NB4 (cell line): ENCODE measurements around the gene BCO2.

Experiments
- CTCF ChIP-seq: IDR thresholded peaks from one replicate; pipeline ENCODE4 v1.5.1; 2012; ENCODE audit warnings: low read depth, low read length
- MAX ChIP-seq: IDR thresholded peaks from 2 replicates; pipeline ENCODE4 v1.6.1; 2011; ENCODE audit warnings: low read depth, low read length
- MYC ChIP-seq: IDR thresholded peaks from 2 replicates; pipeline ENCODE4 v1.6.1; 2011; ENCODE audit warnings: low read depth, low read length
- POLR2A ChIP-seq: IDR thresholded peaks from 2 replicates; pipeline ENCODE4 v1.6.1; 2011; ENCODE audit warnings: mild to moderate bottlenecking; ENCODE audit not compliant: insufficient read length; ENCODE audit errors: extremely low read depth

GRCh38 chr11:112216561-112217105, 41.3 kb downstream of the BCO2 start:
- TF ChIP-seq CTCF: no peak
- TF ChIP-seq POLR2A: no peak
- TF ChIP-seq MYC: no peak
- TF ChIP-seq MAX: no peak
